GM21381 (cell line): Measurements from ENCODE around the gene RAB9B.

ENCODE experiments used
- ATAC-seq: cut with Tn5 transposase; IDR thresholded peaks from one replicate; pipeline ENCODE4 v1.9.1; 2021; ENCODE audit warnings: mild to moderate bottlenecking, moderate library complexity; ENCODE audit not compliant: unreplicated experiment

The RAB9B gene

GRCh38 chrX:103773445-103773844, 58.6 kb downstream of the RAB9B start:
- no peak for ATAC-seq
